Esophagus muscularis mucosa (tissue), 4 donors: ENCODE measurements around the gene BICRA. TPM values are rescaled to one million over a fixed set of nuclear protein-coding genes. Genes with fewer than 3 reads are reported as not detected.

Experiments used
- DNase-seq: peaks from one replicate; pipeline ENCODE4 v3.0.0-alpha.2; 2017; ENCODE audit errors: extremely low spot score
- H3K27ac ChIP-seq, 4 donors: fragments of 200-600 bp; sonication (generic); replicated peaks in 1 of 4; 1 replicate in 3 of 4; 2 replicates in 1 of 4; pipeline ENCODE4 v1.5.1; 2016 to 2019; ENCODE audit warnings: mild to moderate bottlenecking in 1 of 4
- H3K27me3 ChIP-seq, 4 donors: fragments of 200-600 bp; sonication (generic); one replicate each; pipeline versions ENCODE4 v1.5.1 to v1.6.0; 2016 to 2019
- H3K36me3 ChIP-seq, 4 donors: fragments of 200-600 bp; sonication (generic); one replicate each; pipeline ENCODE4 v1.5.1; 2016 to 2019
- H3K4me1 ChIP-seq, 4 donors: fragments of 200-600 bp; sonication (generic); one replicate each; pipeline ENCODE4 v1.5.1; 2016 to 2019
- H3K4me3 ChIP-seq, 4 donors: fragments of 200-600 bp; sonication (generic); 1 replicate in 2 of 4; 2 replicates in 2 of 4; pipeline ENCODE4 v1.5.1; 2016 to 2019; ENCODE audit warnings: mild to moderate bottlenecking in 4 of 4, moderate library complexity in 1 of 4
- H3K9me3 ChIP-seq, 4 donors: fragments of 200-600 bp; sonication (generic); 1 replicate in 3 of 4; 2 replicates in 1 of 4; pipeline ENCODE4 v1.5.1; 2016 to 2019
- EP300 ChIP-seq: sonication (generic); formaldehyde crosslinking; IDR thresholded peaks from one replicate; pipeline ENCODE4 v1.6.1; 2017; ENCODE audit warnings: antibody characterized with exemption
- POLR2A ChIP-seq: fragments of 450-650 bp; IDR thresholded peaks from one replicate; pipeline ENCODE4 v1.6.1; 2017; ENCODE audit warnings: antibody characterized with exemption, moderate library complexity, mild to moderate bottlenecking, low read depth
- POLR2AphosphoS5 ChIP-seq, 2 donors: sonication (generic); formaldehyde crosslinking; IDR thresholded peaks; one replicate each; pipeline ENCODE4 v1.6.1; 2017; ENCODE audit warnings: antibody characterized with exemption in 2 of 2
- WGBS: methylation state at CpG from one replicate; pipeline ENCODE4 v1.1.5; 2018; 5-methylcytosine and 5-hydroxymethylcytosine counted together
- intact Hi-C: fragments of 100-400 bp; cut with DNase I; formaldehyde crosslinking; loops from one replicate; pipeline ENCODE4 v1.15.1; 2023
- total RNA-seq, 4 donors: library from RNA; depleted of rRNA; stranded (reverse); fragments of >200 nt; gene quantifications; one replicate each; pipeline versions ENCODE4 v1.1.0 to v1.2.1, GENCODE V29; 2016
- TF ChIP-seq, protein P1 (sequence below), 3 experiments: fragments of 200-600 bp in 2 of 3; fragments of 450-650 bp in 1 of 3; sonication (generic) in 2 of 3; IDR thresholded peaks; one replicate each; pipeline ENCODE4 v1.5.1; 2017 to 2019; ENCODE audit warnings: antibody characterized with exemption in 3 of 3, mild to moderate bottlenecking in 2 of 3, moderate library complexity in 1 of 3

BICRA gene
- total RNA-seq: 10 to 100 TPM; 10.9 to 15.0 (median 13.8) TPM

DNA sequence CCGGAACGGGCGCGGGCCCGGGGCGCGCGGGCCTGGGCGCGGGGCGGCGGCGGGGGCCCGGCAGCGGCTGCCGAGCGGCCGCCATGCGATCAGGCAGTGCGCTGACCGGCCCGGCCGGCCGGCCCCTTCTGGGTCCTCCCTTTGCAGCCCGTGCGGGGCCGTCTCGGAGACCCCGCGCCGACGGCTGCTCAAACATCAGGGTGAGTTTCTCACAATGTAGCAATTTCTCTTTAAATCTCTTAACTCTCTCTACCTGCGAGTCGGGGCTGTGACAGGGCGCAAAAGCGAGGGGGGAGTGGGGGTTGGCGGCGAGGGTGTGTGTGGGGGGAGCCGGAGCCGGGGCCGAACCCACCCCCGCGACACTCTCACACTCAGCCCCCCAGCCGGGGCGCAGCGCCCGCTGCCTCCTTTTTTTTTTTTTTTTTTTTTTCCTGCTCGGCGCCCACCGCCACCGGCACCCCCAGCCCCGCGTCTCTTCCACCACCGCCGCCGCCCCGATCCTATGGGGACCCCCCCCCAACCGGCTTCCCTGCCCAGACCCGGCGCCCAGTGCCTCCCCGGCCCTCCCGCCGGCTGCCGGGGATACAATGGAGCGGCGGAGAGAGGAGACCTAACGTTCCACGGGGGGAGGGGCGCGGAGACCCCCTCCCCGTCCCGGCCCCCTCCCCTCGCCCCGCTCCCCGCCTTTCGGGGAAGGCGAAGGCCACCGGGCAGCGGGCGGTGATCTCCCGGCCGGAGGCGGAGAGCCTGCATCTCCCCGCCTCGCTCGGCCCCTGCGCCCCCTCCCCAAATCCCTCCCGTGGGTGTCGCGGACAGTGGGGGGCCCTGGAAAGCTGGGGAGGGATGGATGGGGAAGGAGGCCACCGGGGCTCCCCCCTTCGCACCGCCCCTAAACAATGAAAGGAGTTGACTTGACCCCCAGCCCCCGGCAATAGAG lies at the start of gene BICRA:
Gene BICRA (plus strand): TSS at position 166 of the 937 bp plus-strand sequence. CDS start 64,441 bp downstream, outside the sequence.
- WGBS: under 1% methylated on average over 53 of the region's 94 CpGs
- Histone ChIP-seq H3K27ac (peak within 1 kb of the TSS; percentile 97 to 100 (median 99)), H3K36me3 (no peaks in the 10 kb centered on the region), H3K4me1 (peaks cover 38 to 56% (median 53%) of the 10 kb centered on the region in 4 donors), H3K27me3 (no peaks in the 10 kb centered on the region), H3K4me3 (peak within 1 kb of the TSS; percentile 83 to 100 (median 92)), H3K9me3 (no peaks in the 10 kb centered on the region)
- TF ChIP-seq EP300: no peak
- TF ChIP-seq POLR2A: peak; percentile 23
- TF ChIP-seq POLR2AphosphoS5 (IDR thresholded peaks at IDR 0.05): peak; percentile 30 to 60
- TF ChIP-seq, protein P1, sequence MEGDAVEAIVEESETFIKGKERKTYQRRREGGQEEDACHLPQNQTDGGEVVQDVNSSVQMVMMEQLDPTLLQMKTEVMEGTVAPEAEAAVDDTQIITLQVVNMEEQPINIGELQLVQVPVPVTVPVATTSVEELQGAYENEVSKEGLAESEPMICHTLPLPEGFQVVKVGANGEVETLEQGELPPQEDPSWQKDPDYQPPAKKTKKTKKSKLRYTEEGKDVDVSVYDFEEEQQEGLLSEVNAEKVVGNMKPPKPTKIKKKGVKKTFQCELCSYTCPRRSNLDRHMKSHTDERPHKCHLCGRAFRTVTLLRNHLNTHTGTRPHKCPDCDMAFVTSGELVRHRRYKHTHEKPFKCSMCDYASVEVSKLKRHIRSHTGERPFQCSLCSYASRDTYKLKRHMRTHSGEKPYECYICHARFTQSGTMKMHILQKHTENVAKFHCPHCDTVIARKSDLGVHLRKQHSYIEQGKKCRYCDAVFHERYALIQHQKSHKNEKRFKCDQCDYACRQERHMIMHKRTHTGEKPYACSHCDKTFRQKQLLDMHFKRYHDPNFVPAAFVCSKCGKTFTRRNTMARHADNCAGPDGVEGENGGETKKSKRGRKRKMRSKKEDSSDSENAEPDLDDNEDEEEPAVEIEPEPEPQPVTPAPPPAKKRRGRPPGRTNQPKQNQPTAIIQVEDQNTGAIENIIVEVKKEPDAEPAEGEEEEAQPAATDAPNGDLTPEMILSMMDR (IDR thresholded peaks at IDR 0.05): no peak
- peak; percentile 93 for DNase-seq
- intact Hi-C loops: loop anchor here (2.0 to 5.0 kb wide), 2 partner anchors 88 to 92 kb away; partner anchors contain the start of gene NAPA

DNA sequence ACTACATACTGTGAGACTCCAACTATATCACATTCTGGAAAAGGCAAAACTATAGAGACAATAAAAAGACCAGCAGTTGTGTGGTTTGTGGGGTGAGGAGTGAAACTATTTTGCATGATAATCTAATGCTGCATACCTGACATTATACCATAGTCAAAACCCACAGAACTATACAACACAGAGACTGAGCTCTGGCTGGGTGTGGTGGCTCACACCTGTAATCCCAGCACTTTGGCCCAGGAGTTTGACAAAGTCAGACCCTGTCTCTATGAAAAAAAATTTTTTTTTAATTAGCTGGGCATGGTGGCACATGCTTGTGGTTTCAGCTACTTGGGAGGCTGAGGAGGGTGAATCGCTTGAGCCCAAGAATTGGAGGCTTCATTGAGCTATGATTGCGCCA lies 47.9 kb upstream of the BICRA start:
- intact Hi-C loops: no loop called here
- 89% methylated on average over 2 of the region's 2 CpGs for WGBS
- Histone ChIP-seq H3K36me3 (no peaks in the 10 kb centered on the region), H3K4me3 (no peak overlapping the region), H3K9me3 (no peaks in the 10 kb centered on the region), H3K4me1 (no peaks in the 10 kb centered on the region), H3K27me3 (no peaks in the 10 kb centered on the region), H3K27ac (no peak overlapping the region)
- TF ChIP-seq POLR2A (no peak), POLR2AphosphoS5 (IDR thresholded peaks at IDR 0.05) (no peak), EP300 (no peak)
- TF ChIP-seq, protein P1 (IDR thresholded peaks at IDR 0.05): no peak
- no peak for DNase-seq

DNA sequence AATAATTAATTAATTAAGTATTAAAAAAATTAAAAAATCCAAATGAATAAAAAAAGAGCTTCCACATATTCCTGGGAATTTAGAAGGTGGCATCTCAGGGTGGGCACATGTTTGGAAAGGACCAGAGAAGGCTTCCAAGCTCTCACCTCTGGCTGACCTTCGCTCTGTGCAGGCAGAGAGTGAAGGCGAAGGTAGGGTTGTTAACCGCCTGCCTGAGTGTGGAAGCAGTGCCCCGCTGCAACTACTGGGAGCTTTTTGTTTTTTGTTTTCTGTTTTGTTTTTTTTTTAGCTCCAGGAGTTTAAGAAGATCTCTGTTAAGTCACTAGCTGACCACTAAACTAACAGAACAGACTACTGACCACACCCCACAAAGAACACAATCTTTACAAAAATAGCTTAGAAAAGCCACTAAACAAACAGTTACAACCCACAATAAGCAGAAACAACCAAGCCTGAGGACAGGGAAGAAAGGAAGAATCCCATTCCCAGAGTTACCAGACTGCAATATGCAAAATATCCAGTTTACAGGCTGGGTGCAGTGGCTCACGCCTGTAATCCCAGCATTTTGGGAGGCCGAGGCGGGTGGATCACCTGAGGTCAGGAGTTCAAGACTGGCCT lies 47.4 kb upstream of the BICRA start:
- intact Hi-C loops: no loop called here
- Histone ChIP-seq H3K36me3 (no peaks in the 10 kb centered on the region), H3K27me3 (no peaks in the 10 kb centered on the region), H3K9me3 (no peaks in the 10 kb centered on the region), H3K4me1 (no peaks in the 10 kb centered on the region), H3K4me3 (no peak overlapping the region), H3K27ac (no peak overlapping the region)
- WGBS: 95% methylated on average over 7 of the region's 7 CpGs
- TF ChIP-seq, protein P1 (IDR thresholded peaks at IDR 0.05): no peak
- no peak for TF ChIP-seq EP300
- no peak for TF ChIP-seq POLR2A
- no peak for TF ChIP-seq POLR2AphosphoS5 (IDR thresholded peaks at IDR 0.05)
- no peak for DNase-seq

DNA sequence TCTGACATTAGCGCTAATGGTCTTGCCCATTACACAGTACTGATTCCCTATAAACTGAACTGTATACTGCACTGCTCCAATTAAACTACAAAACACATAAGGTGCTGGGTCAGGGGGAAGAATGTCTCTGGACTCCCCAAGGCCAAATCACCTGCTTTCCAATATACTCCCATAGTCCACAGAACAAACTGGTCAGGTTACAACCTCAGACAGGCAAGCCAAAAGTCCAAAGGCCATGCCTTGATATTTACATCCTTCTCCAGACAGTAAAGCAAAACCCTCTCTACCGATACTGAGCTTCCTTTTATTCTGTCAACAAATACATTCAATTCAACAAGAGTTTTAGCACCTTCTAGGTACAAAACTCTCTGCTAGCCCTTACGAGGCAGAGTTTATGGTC lies 44.9 kb upstream of the BICRA start:
- no peak for DNase-seq
- TF ChIP-seq POLR2AphosphoS5 (IDR thresholded peaks at IDR 0.05) (no peak), EP300 (no peak), POLR2A (no peak)
- TF ChIP-seq, protein P1 (IDR thresholded peaks at IDR 0.05): no peak
- intact Hi-C loops: no loop called here
- no peaks in the 10 kb centered on the region for H3K4me1 ChIP-seq
- no peaks in the 10 kb centered on the region for H3K27me3 ChIP-seq
- H3K36me3 ChIP-seq: no peaks in the 10 kb centered on the region
- no peaks in the 10 kb centered on the region for H3K9me3 ChIP-seq
- 91% methylated on average over 3 of the region's 3 CpGs for WGBS
- H3K4me3 ChIP-seq: no peak overlapping the region
- no peak overlapping the region for H3K27ac ChIP-seq
